ENCODE results near the gene SERGEF. TPM values are rescaled to one million over a fixed set of nuclear protein-coding genes. Genes with fewer than 3 reads are reported as not detected.

The SERGEF gene
- total and polyA plus RNA-seq, 2 of the 4 experiments (the other 2 are of a cell fraction), result 12.2 to 18.1 TPM

DNA sequence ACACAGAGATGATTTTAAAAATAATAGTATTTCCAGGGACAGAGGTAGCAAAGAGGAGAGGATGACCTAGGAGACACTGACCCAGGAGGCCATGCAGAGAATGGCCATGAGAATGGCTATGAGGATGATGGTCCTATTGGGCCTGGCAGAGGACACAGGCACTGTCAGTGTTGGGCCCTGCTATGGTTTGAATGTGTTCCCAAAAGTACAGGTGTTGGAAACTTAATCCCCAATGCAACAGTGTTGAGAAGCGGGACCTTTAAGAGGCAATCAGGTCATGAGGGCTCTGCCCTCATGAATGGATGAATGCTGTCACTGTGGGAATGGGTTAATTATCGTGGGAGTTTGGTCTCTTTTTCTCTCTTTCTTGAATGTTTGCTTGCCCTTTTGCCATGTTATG lies 216.7 kb downstream of the SERGEF start:
- POLR2A ChIA-PET (ENCODE audit: unreplicated experiment), result no interaction called here
- H2BK120ac ChIP-seq (ENCODE audit: low read depth, low read length), result no peak overlapping the region
- no peak overlapping the region for H3K4me2 ChIP-seq (ENCODE audit: low read depth, low read length)
- no peak overlapping the region for H4K91ac ChIP-seq (ENCODE audit: insufficient read depth, low read depth, low read length)
- H3K18ac ChIP-seq (ENCODE audit: low read depth, low read length), result no peak overlapping the region
- H3K9ac ChIP-seq (ENCODE audit: low read depth, low read length), result no peak overlapping the region
- 100% methylated on average over 1 of the region's 2 CpGs; no CpG with 5 or more reads in 1 of the 2 experiments for WGBS, 2 experiments (ENCODE audit: extremely low coverage in 2 of 2, insufficient read length in 1 of 2)
- TF ChIP-seq NFE2L2 (IDR thresholded peaks at IDR 0.05; ENCODE audit: low read depth, low read length) (no peak), RCOR1 (IDR thresholded peaks at IDR 0.05; ENCODE audit: insufficient replicate concordance, low read length) (no peak), RFX5 (IDR thresholded peaks at IDR 0.05; ENCODE audit: low read depth, low read length) (no peak), MXI1 (IDR thresholded peaks at IDR 0.05; ENCODE audit: borderline replicate concordance, low read depth, low read length) (no peak), MAZ (IDR thresholded peaks at IDR 0.05; ENCODE audit: borderline replicate concordance, low read depth, low read length) (no peak), SMC3 (IDR thresholded peaks at IDR 0.05; ENCODE audit: low read depth, low read length) (no peak), CEBPB (IDR thresholded peaks at IDR 0.05; ENCODE audit: low read depth, low read length) (no peak), CHD1 (IDR thresholded peaks at IDR 0.05; ENCODE audit: low read depth, low read length) (no peak), POLR2A (IDR thresholded peaks at IDR 0.05; ENCODE audit: low read depth, low read length) (no peak), MAFK (IDR thresholded peaks at IDR 0.05; ENCODE audit: low read depth, low read length) (no peak), BHLHE40 (IDR thresholded peaks at IDR 0.05; ENCODE audit: low read depth, low read length) (no peak), RAD21 (IDR thresholded peaks at IDR 0.05; ENCODE audit: low read length) (no peak), FOS (IDR thresholded peaks at IDR 0.05; ENCODE audit: low read depth, low read length) (no peak)
- TF ChIP-seq, protein P1, sequence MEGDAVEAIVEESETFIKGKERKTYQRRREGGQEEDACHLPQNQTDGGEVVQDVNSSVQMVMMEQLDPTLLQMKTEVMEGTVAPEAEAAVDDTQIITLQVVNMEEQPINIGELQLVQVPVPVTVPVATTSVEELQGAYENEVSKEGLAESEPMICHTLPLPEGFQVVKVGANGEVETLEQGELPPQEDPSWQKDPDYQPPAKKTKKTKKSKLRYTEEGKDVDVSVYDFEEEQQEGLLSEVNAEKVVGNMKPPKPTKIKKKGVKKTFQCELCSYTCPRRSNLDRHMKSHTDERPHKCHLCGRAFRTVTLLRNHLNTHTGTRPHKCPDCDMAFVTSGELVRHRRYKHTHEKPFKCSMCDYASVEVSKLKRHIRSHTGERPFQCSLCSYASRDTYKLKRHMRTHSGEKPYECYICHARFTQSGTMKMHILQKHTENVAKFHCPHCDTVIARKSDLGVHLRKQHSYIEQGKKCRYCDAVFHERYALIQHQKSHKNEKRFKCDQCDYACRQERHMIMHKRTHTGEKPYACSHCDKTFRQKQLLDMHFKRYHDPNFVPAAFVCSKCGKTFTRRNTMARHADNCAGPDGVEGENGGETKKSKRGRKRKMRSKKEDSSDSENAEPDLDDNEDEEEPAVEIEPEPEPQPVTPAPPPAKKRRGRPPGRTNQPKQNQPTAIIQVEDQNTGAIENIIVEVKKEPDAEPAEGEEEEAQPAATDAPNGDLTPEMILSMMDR (conservative IDR thresholded peaks at IDR 0.05; ENCODE audit: low read depth, low read length), result no peak
- TF ChIP-seq, protein P2, sequence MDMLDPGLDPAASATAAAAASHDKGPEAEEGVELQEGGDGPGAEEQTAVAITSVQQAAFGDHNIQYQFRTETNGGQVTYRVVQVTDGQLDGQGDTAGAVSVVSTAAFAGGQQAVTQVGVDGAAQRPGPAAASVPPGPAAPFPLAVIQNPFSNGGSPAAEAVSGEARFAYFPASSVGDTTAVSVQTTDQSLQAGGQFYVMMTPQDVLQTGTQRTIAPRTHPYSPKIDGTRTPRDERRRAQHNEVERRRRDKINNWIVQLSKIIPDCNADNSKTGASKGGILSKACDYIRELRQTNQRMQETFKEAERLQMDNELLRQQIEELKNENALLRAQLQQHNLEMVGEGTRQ (IDR thresholded peaks at IDR 0.05; ENCODE audit: low read depth, low read length), result no peak
- TF ChIP-seq, protein P3, sequence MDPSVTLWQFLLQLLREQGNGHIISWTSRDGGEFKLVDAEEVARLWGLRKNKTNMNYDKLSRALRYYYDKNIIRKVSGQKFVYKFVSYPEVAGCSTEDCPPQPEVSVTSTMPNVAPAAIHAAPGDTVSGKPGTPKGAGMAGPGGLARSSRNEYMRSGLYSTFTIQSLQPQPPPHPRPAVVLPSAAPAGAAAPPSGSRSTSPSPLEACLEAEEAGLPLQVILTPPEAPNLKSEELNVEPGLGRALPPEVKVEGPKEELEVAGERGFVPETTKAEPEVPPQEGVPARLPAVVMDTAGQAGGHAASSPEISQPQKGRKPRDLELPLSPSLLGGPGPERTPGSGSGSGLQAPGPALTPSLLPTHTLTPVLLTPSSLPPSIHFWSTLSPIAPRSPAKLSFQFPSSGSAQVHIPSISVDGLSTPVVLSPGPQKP (IDR thresholded peaks at IDR 0.05; ENCODE audit: borderline replicate concordance, low read depth, low read length), result no peak
- no peaks in the 10 kb centered on the region for H4K20me1 ChIP-seq (ENCODE audit: insufficient read depth, low read length)
- ATAC-seq (ENCODE audit: low read depth), result no peak
- H2AFZ ChIP-seq (replicated peaks; ENCODE audit: low read length, poor library complexity), result no peak overlapping the region
- H3K27ac ChIP-seq (ENCODE audit: insufficient read depth, low read length), result no peak overlapping the region
- intact Hi-C loops (cut with micrococcal nuclease) (no loop called here), in situ Hi-C loops (cut with MboI; ENCODE audit: low sequenced_read_pairs) (no loop called here), dilution Hi-C loops (cut with HindIII; ENCODE audit: low sequenced_read_pairs, unreplicated experiment) (no loop called here)
- H3K27me3 ChIP-seq (ENCODE audit: control insufficient read depth, insufficient read depth, low read length), result no peaks in the 10 kb centered on the region
- H4K8ac ChIP-seq (ENCODE audit: low read depth in 2 of 2, low read length in 2 of 2), result no peak overlapping the region
- no peak overlapping the region for H3K4me3 ChIP-seq (ENCODE audit: insufficient read depth, low read depth, low read length)
- H2BK20ac ChIP-seq (ENCODE audit: low read depth, low read length), result no peak overlapping the region
- no peak overlapping the region for H3K4ac ChIP-seq (ENCODE audit: low read depth, low read length)
- DNase-seq, result no peak
- H3K56ac ChIP-seq (ENCODE audit: extremely low read depth, insufficient read depth, low read length), result no peak overlapping the region
- H3K14ac ChIP-seq (replicated peaks; ENCODE audit: low read depth, low read length), result no peak overlapping the region
- no peak overlapping the region for H2BK15ac ChIP-seq (ENCODE audit: low read depth, low read length)
- no peak overlapping the region for H3K23ac ChIP-seq (ENCODE audit: low read depth, low read length)
- H3K36me3 ChIP-seq (ENCODE audit: control insufficient read depth, insufficient read depth, low read length), result no peaks in the 10 kb centered on the region
- H2BK5ac ChIP-seq (ENCODE audit: low read depth, low read length, poor library complexity, severe bottlenecking), result no peak overlapping the region
- H2AK5ac ChIP-seq (ENCODE audit: low read depth, low read length), result no peak overlapping the region
- H3K9me3 ChIP-seq (ENCODE audit: control insufficient read depth, insufficient read depth, low read length), result no peaks in the 10 kb centered on the region
- no peaks in the 10 kb centered on the region; the same call in 1 of the 2 replicates for H3K4me1 ChIP-seq (ENCODE audit: control insufficient read depth, insufficient read depth, low read length)
- no peaks in the 10 kb centered on the region for H3K79me1 ChIP-seq (ENCODE audit: low read depth in 1 of 2, low read length in 2 of 2)
- H4K5ac ChIP-seq (ENCODE audit: low read depth, low read length), result no peak overlapping the region
- H3K9me1 ChIP-seq (ENCODE audit: insufficient read depth, low read length), result 0 out of 2 replicates have a peak, but pooled peaks cover 6% of the 10 kb centered on the region
- H2AK9ac ChIP-seq (replicated peaks; ENCODE audit: low read depth, low read length, poor library complexity), result no peak overlapping the region
- CTCF ChIA-PET, result no interaction called here
- BruUV-seq (replicated peaks), result no TSS peak

Data from IMR-90 (cell line).